IMR-90 (cell line): ENCODE measurements around the gene TRO. TPM values are rescaled to one million over a fixed set of nuclear protein-coding genes. Genes with fewer than 3 reads are reported as not detected.

Experiments used
- ATAC-seq: fragments of 200-7000 bp; cut with Tn5 transposase; 2 replicates; pipeline ENCODE4 v1.9.1; 2020; ENCODE audit warnings: low read depth, mild to moderate bottlenecking, moderate library complexity
- BruUV-seq: library from RNA; stranded (reverse); fragments of 400-500 nt; replicated peaks from 2 replicates; lab custom pipeline; 2021; lab: Mats Ljungman, UMichigan
- CTCF ChIA-PET: fragments of 300-600 bp; formaldehyde crosslinking; extraction: SDS; loops from one replicate; lab custom pipeline; 2021; ENCODE audit warnings: antibody characterized with exemption; lab: Yijun Ruan, JAX
- POLR2A ChIA-PET: fragments of 300-600 bp; sonication (Branson Sonifier 250); formaldehyde crosslinking; loops from one replicate; lab custom pipeline; 2022; ENCODE audit warnings: antibody characterized with exemption; ENCODE audit not compliant: unreplicated experiment; lab: Charles Lee
- DNase-seq: peaks from one replicate; pipeline ENCODE4 v3.0.0; 2013
- H2AFZ ChIP-seq: replicated peaks from 2 replicates; pipeline ENCODE3; 2013; ENCODE audit warnings: low read length, mild to moderate bottlenecking; ENCODE audit not compliant: poor library complexity
- H2AK5ac ChIP-seq: 2 replicates; pipeline ENCODE4 v1.6.1; 2013; ENCODE audit warnings: low read depth, low read length, inconsistent platforms
- H2AK9ac ChIP-seq: replicated peaks from 2 replicates; pipeline ENCODE3; 2013; ENCODE audit warnings: mild to moderate bottlenecking, low read depth, low read length, moderate library complexity; ENCODE audit not compliant: poor library complexity
- H2BK120ac ChIP-seq: 2 replicates; pipeline ENCODE4 v1.6.1; 2013; ENCODE audit warnings: low read depth, low read length, inconsistent platforms
- H2BK15ac ChIP-seq: 3 replicates; pipeline ENCODE4 v1.6.1; 2013; ENCODE audit warnings: low read depth, low read length, inconsistent platforms
- H2BK20ac ChIP-seq: 2 replicates; pipeline ENCODE4 v1.6.1; 2013; ENCODE audit warnings: low read depth, mild to moderate bottlenecking, inconsistent platforms, low read length, moderate library complexity
- H2BK5ac ChIP-seq: 2 replicates; pipeline ENCODE4 v1.6.1; 2013; ENCODE audit warnings: mild to moderate bottlenecking, low read depth, low read length, inconsistent platforms; ENCODE audit not compliant: poor library complexity, severe bottlenecking
- H3K14ac ChIP-seq: replicated peaks from 2 replicates; pipeline ENCODE4 v1.6.1; 2013; ENCODE audit warnings: low read depth, low read length, inconsistent platforms
- H3K18ac ChIP-seq: 2 replicates; pipeline ENCODE4 v1.6.1; 2013; ENCODE audit warnings: low read depth, low read length, control low read depth
- H3K23ac ChIP-seq: 2 replicates; pipeline ENCODE4 v1.6.1; 2013; ENCODE audit warnings: low read depth, low read length, inconsistent platforms
- H3K27ac ChIP-seq: 2 replicates; pipeline ENCODE4 v1.5.1; 2013; ENCODE audit warnings: mild to moderate bottlenecking, control low read depth, low read length; ENCODE audit not compliant: insufficient read depth
- H3K27me3 ChIP-seq: 2 replicates; pipeline ENCODE4 v1.6.1; 2013; ENCODE audit warnings: low read length; ENCODE audit not compliant: control insufficient read depth, insufficient read depth
- H3K36me3 ChIP-seq: 2 replicates; pipeline ENCODE4 v1.6.1; 2013; ENCODE audit warnings: low read length, mixed read lengths; ENCODE audit not compliant: control insufficient read depth, insufficient read depth
- H3K4ac ChIP-seq: 2 replicates; pipeline ENCODE4 v1.6.1; 2013; ENCODE audit warnings: low read depth, low read length, inconsistent platforms
- H3K4me1 ChIP-seq: 2 replicates; pipeline ENCODE4 v1.6.1; 2013; ENCODE audit warnings: low read length, mixed read lengths; ENCODE audit not compliant: control insufficient read depth, insufficient read depth
- H3K4me2 ChIP-seq: 2 replicates; pipeline ENCODE4 v1.6.1; 2013; ENCODE audit warnings: low read depth, mild to moderate bottlenecking, control low read depth, low read length, moderate library complexity
- H3K4me3 ChIP-seq: 2 replicates; pipeline ENCODE4 v1.5.1; 2013; ENCODE audit warnings: low read depth, mild to moderate bottlenecking, control low read depth, low read length, moderate library complexity; ENCODE audit not compliant: insufficient read depth
- H3K56ac ChIP-seq: 2 replicates; pipeline ENCODE4 v1.6.1; 2013; ENCODE audit warnings: low read length, inconsistent platforms; ENCODE audit not compliant: insufficient read depth; ENCODE audit errors: extremely low read depth
- H3K79me1 ChIP-seq, 2 experiments: 2 replicates each; pipeline ENCODE4 v1.6.1; 2013; ENCODE audit warnings: low read length in 2 of 2, inconsistent platforms in 1 of 2, low read depth in 1 of 2
- H3K9ac ChIP-seq: 2 replicates; pipeline ENCODE4 v1.6.1; 2013; ENCODE audit warnings: low read depth, low read length, control low read depth
- H3K9me1 ChIP-seq: 2 replicates; pipeline ENCODE4 v1.6.1; 2013; ENCODE audit warnings: low read length, inconsistent platforms; ENCODE audit not compliant: insufficient read depth
- H3K9me3 ChIP-seq: 2 replicates; pipeline ENCODE4 v1.6.1; 2013; ENCODE audit warnings: low read length; ENCODE audit not compliant: control insufficient read depth, insufficient read depth
- H4K20me1 ChIP-seq: 2 replicates; pipeline ENCODE4 v1.6.1; 2013; ENCODE audit warnings: low read length, inconsistent platforms; ENCODE audit not compliant: insufficient read depth
- H4K5ac ChIP-seq: 2 replicates; pipeline ENCODE4 v1.6.1; 2013; ENCODE audit warnings: mild to moderate bottlenecking, low read depth, low read length, control low read depth
- H4K8ac ChIP-seq, 2 experiments: 2 replicates each; pipeline ENCODE4 v1.6.1; 2013; ENCODE audit warnings: low read depth in 2 of 2, low read length in 2 of 2, control low read depth in 1 of 2, inconsistent platforms in 1 of 2
- H4K91ac ChIP-seq: 2 replicates; pipeline ENCODE4 v1.6.1; 2013; ENCODE audit warnings: low read depth, low read length, inconsistent platforms; ENCODE audit not compliant: insufficient read depth
- BHLHE40 ChIP-seq: fragments of 150-350 bp; IDR thresholded peaks from 2 replicates; pipeline ENCODE4 v1.6.1; 2016; ENCODE audit warnings: mild to moderate bottlenecking, low read depth, low read length
- CEBPB ChIP-seq: IDR thresholded peaks from 2 replicates; pipeline ENCODE4 v1.6.1; 2012; ENCODE audit warnings: low read depth, low read length, improper control_type of control experiment
- CHD1 ChIP-seq: IDR thresholded peaks from 2 replicates; pipeline ENCODE4 v1.6.1; 2012; ENCODE audit warnings: low read depth, low read length, improper control_type of control experiment
- CTCF ChIP-seq: conservative IDR thresholded peaks from 2 replicates; pipeline ENCODE4 v1.5.1; 2012; ENCODE audit warnings: mild to moderate bottlenecking, low read depth, low read length, improper control_type of control experiment
- ELK1 ChIP-seq: fragments of 150-350 bp; IDR thresholded peaks from 2 replicates; pipeline ENCODE4 v1.6.1; 2016; ENCODE audit warnings: low read depth, mild to moderate bottlenecking, low read length, moderate library complexity, borderline replicate concordance
- FOS ChIP-seq: fragments of 150-350 bp; IDR thresholded peaks from 2 replicates; pipeline ENCODE4 v1.6.1; 2016; ENCODE audit warnings: low read depth, low read length
- MAFK ChIP-seq: IDR thresholded peaks from 2 replicates; pipeline ENCODE4 v1.6.1; 2012; ENCODE audit warnings: low read depth, low read length, improper control_type of control experiment
- MXI1 ChIP-seq: IDR thresholded peaks from 2 replicates; pipeline ENCODE4 v1.6.1; 2012; ENCODE audit warnings: low read depth, mild to moderate bottlenecking, low read length, moderate library complexity, borderline replicate concordance
- POLR2A ChIP-seq: IDR thresholded peaks from 2 replicates; pipeline ENCODE4 v1.6.1; 2012; ENCODE audit warnings: mild to moderate bottlenecking, low read depth, low read length
- RAD21 ChIP-seq: IDR thresholded peaks from 2 replicates; pipeline ENCODE4 v1.6.1; 2012; ENCODE audit warnings: low read length, improper control_type of control experiment
- RCOR1 ChIP-seq: IDR thresholded peaks from 2 replicates; pipeline ENCODE4 v1.6.1; 2012; ENCODE audit warnings: mild to moderate bottlenecking, low read length, improper control_type of control experiment; ENCODE audit not compliant: insufficient replicate concordance
- SMC3 ChIP-seq: fragments of 150-350 bp; IDR thresholded peaks from 2 replicates; pipeline ENCODE4 v1.6.1; 2016; ENCODE audit warnings: low read depth, mild to moderate bottlenecking, antibody characterized with exemption, low read length, moderate library complexity
- USF2 ChIP-seq: fragments of 150-350 bp; IDR thresholded peaks from 2 replicates; pipeline ENCODE4 v1.6.1; 2017; ENCODE audit warnings: mild to moderate bottlenecking, antibody characterized with exemption, low read length, low read depth
- WGBS, 2 experiments: methylation state at CpG; one replicate each; pipeline versions ENCODE4 v1.1.5 to v1.1.7; 2013; ENCODE audit warnings: missing lambda C conversion rate in 2 of 2; ENCODE audit not compliant: insufficient read length in 1 of 2; ENCODE audit errors: extremely low coverage in 2 of 2; 5-methylcytosine and 5-hydroxymethylcytosine counted together
- dilution Hi-C: fragments of 300-500 bp; cut with HindIII; formaldehyde crosslinking; loops from one replicate; pipeline ENCODE4 v1.14.3; 2018; ENCODE audit warnings: low sequenced_read_pairs; ENCODE audit not compliant: unreplicated experiment
- in situ Hi-C: fragments of 300-500 bp; cut with MboI; formaldehyde crosslinking; loops from 3 replicates; pipeline ENCODE4 v1.14.3; 2019; ENCODE audit warnings: low sequenced_read_pairs, inconsistent platforms, mixed read lengths
- intact Hi-C: fragments of 100-400 bp; cut with micrococcal nuclease; formaldehyde crosslinking; loops from 2 replicates; pipeline ENCODE4 v1.10.0; 2022
- polyA plus RNA-seq, 3 experiments: library from polyadenylated mRNA; depleted of rRNA; stranded (reverse); fragments of >200 nt; gene quantifications; 2 replicates each; pipeline ENCODE4 v1.2.3, GENCODE V29; 2012; ENCODE audit warnings: low replicate concordance in 1 of 3
- total RNA-seq: library from RNA; depleted of rRNA; stranded (reverse); fragments of >200 nt; gene quantifications from 2 replicates; pipeline ENCODE4 v1.2.3, GENCODE V29; 2012

The TRO gene
- total and polyA plus RNA-seq, 2 of the 4 experiments (the other 2 are of a cell fraction) = 35.1 to 54.2 TPM

GRCh38 chrX:54923376-54923775 lies 2.8 kb downstream of the TRO start:
- no peak for TF ChIP-seq CHD1
- no peak for TF ChIP-seq RAD21
- TF ChIP-seq POLR2A = no peak
- no peak for TF ChIP-seq RCOR1
- no peak for TF ChIP-seq USF2
- no peak for TF ChIP-seq FOS
- no peak for TF ChIP-seq CTCF
- TF ChIP-seq MXI1 = no peak
- TF ChIP-seq BHLHE40 = no peak
- no peak for TF ChIP-seq SMC3
- no peak for TF ChIP-seq MAFK
- no peak for TF ChIP-seq CEBPB
- no peak for TF ChIP-seq ELK1

More at GRCh38 chrX:54923376-54923775, 2.8 kb downstream of the TRO start:
- Histone ChIP-seq H3K9me3 (no peaks in the 10 kb centered on the region), H3K27me3 (no peaks in the 10 kb centered on the region), H3K4me2 (no peak overlapping the region), H3K14ac (no peak overlapping the region), H2BK120ac (no peak overlapping the region), H3K27ac (no peak overlapping the region), H4K5ac (no peak overlapping the region), H3K56ac (no peak overlapping the region), H2BK15ac (no peak overlapping the region), H4K8ac (no peak overlapping the region), H2BK5ac (no peak overlapping the region), H2AK5ac (no peak overlapping the region), H2BK20ac (no peak overlapping the region), H3K4me3 (no peak overlapping the region), H3K9me1 (no peaks in the 10 kb centered on the region; the same call in 1 of the 2 replicates), H3K36me3 (peaks cover 17% of the 10 kb centered on the region), H3K18ac (no peak overlapping the region), H4K20me1 (no peaks in the 10 kb centered on the region; the same call in 1 of the 2 replicates), H2AK9ac (no peak overlapping the region), H2AFZ (no peak overlapping the region), H3K79me1 (peaks cover 0 to 7% of the 10 kb centered on the region in 2 experiments; a peak in 2 of 4 replicates), H3K4ac (no peak overlapping the region), H4K91ac (no peak overlapping the region), H3K4me1 (no peaks in the 10 kb centered on the region), H3K23ac (no peak overlapping the region), H3K9ac (no peak overlapping the region)
- no TSS peak for BruUV-seq
- ChIA-PET CTCF (no interaction called here), POLR2A (no interaction called here)
- DNase-seq (no peak), ATAC-seq (no peak)
- in situ Hi-C loops (no loop called here), dilution Hi-C loops (no loop called here), intact Hi-C loops (no loop called here)
- WGBS, 2 experiments = 53% methylated on average over 3 of the region's 7 CpGs; no CpG with 5 or more reads in 1 of the 2 experiments
